GM18519 (cell line): ENCODE measurements around the gene DENND6B.
"Not testable (repeated sequence)": the region's sequence is repeated elsewhere in the genome, so short reads cannot be mapped to it uniquely, and the experiment has no call there.

Experiments used
- ATAC-seq: cut with Tn5 transposase; IDR thresholded peaks from one replicate; pipeline ENCODE4 v1.9.1; 2021; ENCODE audit warnings: mild to moderate bottlenecking, moderate library complexity; ENCODE audit not compliant: unreplicated experiment, low FRiP score

The DENND6B gene

GRCh38 chr22:50339945-50340879, 13.4 kb upstream of the DENND6B start:
- no peak for ATAC-seq

DNA sequence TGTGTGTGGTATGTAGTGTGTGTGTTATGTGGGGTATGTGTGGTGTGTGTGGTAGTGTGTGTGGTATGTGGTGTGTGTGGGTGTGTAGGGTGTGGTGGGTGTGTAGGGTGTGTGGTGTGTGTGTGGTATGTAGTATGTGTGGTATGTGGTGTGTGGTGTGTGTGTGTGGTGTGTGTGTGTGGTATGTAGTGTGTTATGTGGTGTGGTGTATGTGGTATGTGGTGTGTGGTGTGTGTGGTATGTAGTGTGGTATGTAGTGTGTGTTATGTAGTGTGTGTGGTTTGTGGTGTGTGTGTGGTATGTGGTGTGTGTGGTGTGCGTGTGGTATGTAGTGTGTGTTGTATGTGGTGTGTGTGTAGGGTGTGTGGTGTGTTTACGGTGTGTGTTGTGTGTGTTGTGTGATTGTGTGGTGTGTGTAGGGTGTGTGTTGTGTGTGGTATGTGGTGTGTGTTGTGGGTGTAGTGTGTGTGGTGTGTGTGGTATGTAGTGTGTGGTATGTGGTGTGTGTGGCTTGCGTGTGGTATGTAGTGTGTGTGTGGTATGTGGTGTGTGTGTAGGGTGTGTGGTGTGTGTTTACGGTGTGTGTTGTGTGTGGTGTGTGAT, 12.1 kb upstream of the DENND6B start:
- ATAC-seq, result no peak

DNA sequence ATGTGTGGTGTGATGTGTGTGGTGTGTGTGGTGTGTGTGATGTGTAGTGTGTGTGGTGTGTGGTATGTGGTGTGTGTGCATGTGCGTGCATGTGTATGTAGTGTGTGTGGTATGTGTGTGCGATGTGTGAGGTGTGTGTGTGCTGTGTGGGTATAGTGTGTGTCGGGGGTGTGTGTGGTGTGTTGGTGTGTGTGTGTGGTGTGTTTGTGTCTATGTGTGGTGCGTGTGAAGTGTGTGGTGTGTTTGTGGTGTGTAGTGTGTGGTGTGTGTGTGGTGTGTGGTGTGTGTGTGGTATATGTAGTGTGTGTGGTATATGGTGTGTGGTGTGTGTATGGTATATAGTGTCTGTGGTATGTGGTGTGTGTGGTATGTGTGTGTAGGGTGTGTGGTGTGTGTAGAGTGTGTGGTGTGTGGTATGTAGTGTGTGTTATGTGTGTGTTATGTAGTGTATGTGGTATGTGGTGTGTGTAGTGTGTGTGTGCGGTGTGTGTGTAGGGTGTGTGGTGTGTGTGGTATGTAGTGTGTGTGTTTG, 11.3 kb upstream of the DENND6B start:
- ATAC-seq, result no peak

DNA sequence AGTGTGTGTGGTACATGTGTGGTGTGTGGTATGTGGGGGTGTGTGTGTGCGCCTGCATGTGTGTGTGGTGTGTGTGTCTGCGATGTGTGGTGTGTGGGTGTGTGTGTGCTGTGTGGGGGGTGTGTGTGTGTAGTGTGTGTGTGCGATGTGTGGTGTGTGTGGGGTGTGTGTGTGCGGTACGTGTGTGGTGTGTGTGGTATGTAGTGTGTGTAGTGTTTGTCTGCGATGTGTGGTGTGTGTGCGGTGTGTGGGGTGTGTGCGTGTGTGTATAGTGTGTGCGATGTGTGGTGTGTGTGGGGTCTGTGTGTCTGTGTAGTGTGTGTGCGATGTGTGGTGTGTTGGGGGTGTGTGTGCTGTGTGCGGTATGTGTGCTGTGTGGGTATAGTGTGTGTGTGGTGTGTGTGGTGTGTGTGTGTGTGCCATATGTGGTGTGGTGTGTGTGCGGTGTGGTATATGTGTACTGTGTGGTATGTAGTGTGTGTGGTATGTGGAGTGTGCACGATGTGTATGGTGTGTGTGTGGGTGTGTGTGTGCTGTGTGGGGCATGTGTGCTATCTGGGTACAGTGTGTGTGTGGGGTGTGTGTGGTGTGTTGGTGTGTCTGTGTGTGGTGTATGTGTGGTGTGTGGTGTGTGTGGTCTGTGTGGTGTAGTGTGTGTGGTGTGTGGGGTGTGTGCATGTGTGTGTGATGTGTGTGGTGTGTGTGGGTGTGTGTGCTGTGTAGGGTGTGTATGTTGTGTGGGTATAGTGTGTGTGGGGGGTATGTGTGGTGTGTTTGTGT, 10.6 kb upstream of the DENND6B start:
- no peak for ATAC-seq

GRCh38 chr22:50334433-50334832, 7.6 kb upstream of the DENND6B start:
- not testable (repeated sequence) for ATAC-seq

DNA sequence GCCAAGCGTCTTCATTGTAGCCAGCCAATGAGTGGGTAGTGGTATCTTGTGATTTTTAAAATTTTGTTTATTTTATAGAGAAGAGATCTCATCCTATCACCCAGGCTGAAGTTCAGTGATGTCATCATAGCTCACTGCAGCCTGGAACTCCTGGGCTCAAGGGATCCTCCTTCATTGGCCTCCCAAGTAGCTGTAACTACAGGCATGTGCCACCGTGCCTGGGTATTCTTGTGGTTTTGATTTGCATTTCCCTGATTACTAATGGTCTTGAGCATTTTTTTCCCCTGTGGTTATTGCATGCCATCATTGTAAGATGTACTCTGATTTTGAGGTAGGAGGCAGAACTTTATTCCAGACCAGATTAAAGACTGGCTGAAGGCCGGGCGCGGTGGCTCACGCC, 2.4 kb upstream of the DENND6B start:
- no peak for ATAC-seq

DNA sequence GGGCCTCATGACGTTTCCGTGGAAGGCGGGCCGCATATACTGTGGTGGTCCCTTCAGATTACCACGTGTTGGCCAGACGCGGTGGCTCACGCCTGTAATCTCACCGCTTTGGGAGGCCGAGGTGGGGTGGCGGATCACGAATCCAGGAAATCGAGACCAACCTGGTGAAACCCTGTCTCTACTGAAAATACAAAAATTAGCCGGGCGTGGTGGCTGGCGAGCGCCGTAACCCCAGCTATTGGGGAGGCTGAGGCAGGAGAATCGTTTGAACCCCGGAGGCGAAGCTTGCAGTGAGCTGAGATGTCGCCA, 853 bp upstream of the DENND6B start:
- no peak for ATAC-seq

GRCh38 chr22:50326225-50326955, 422 bp downstream of the DENND6B start:
- ATAC-seq, result no peak

DNA sequence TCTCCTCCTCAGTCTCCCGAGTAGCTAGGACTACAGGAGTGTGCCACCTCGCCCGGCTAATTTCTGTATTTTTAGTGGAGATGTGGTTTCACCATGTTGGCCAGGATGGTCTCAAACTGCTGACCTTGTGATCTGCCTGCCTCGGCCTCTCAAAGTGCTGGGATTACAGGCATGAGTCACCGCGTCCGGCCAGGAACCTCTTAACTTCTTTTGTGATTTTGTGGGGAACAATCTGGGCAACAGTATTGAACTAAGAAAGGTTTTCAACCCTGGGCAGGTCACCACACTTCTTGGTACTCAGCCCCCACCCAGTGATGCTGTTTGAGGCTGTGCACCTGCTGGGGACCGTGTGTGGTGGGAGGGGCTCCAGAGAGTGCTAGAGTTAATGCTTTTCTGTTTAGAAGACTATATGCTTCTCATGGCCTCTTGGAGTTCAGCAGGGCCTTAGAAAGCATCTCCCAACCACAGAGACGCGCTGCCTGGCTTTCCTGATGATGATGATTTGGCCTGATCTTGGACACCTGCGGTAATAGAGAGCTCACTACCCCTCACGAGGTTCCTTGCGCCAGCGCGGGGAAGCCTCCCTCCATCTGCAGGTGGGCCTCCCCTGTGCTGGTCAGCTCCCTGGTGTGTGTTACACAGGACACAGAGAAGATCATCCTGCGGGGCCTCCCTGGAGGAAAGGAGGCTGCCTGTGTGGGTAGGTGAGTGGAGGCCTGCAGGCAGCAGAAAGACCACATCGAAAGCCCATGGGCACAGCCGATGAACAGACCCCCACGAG, 1.2 kb downstream of the DENND6B start:
- ATAC-seq, result no peak

DNA sequence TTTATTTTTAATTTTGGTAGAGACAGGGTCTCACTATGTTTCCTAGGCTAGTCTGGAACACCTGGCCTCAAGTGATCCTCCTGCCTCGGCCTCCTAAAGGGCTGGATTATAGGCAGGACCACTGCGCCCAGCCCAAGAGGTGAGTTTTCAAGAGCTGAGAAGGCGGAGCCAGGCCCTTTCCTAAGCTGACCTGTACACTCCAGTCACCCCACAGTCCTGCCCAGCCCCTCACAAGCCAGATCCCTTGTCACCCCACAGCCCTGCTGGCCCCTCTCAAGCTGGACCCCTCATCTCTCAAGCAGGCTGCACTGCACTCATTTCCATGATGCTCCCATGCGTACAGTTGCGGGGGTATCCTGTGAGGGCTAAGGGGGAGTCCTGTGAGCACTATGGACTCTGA, 2.9 kb downstream of the DENND6B start:
- no peak for ATAC-seq

DNA sequence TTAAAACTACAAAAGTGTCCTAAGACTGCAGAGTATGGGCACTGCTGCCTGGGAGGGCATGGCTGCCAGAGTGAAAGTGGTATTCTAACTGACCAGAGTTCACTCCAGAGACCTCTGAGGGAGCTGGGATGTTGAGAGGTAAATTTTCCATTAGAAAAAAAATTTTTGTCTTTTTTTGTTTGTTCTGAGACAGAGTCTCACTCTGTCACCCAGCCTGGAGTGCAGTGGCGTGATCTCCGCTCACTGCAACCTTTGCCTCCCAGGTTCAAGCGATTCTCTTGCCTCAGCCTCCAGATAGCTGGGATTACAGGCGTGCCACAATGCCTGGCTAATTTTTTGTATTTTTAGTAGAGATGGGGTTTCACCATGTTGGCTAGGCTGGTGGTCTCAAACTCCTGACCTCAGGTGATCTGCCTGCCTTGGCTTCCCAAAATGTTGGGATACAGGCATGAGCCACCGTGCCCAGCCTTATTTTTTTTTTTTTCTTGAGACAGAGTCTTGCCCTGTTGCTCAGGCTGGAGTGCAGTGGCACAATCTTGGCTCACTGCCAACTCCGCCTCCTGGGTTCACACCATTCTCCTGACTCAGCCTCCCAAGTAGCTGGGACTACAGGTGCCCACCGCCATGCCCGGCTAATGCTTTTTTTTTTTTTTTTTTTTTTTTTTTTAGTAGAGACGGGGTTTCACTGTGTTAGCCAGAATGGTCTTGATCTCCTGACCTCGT, 4.3 kb downstream of the DENND6B start:
- not testable (repeated sequence) for ATAC-seq

- ATAC-seq, result no peak
Observed at GRCh38 chr22:50320671-50321325, 6.0 kb downstream of the DENND6B start.

- no peak for ATAC-seq
Observed at GRCh38 chr22:50320116-50320515, 6.7 kb downstream of the DENND6B start.

DNA sequence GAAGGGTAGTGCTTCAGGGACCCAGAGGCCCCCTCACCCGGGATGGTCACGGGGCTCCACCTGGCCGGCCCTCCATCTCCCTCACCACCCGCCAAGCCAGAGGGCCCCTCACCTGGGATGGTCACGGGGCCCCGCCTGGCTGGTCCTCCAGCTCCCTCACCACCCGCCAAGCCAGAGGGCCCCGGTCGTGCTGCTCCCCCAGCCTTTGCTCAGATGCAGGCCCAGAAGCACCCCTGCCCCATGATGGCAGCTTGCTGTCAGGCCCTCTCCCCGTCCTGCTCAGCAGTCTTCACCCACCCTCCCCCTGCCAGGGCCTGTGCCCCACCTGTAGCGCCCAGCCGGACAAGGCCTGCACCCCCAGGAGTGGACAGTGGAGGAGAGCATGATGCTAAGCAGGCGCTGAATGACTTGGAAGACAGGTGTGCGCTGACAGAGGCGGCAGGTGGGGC, 7.3 kb downstream of the DENND6B start:
- no peak for ATAC-seq

DNA sequence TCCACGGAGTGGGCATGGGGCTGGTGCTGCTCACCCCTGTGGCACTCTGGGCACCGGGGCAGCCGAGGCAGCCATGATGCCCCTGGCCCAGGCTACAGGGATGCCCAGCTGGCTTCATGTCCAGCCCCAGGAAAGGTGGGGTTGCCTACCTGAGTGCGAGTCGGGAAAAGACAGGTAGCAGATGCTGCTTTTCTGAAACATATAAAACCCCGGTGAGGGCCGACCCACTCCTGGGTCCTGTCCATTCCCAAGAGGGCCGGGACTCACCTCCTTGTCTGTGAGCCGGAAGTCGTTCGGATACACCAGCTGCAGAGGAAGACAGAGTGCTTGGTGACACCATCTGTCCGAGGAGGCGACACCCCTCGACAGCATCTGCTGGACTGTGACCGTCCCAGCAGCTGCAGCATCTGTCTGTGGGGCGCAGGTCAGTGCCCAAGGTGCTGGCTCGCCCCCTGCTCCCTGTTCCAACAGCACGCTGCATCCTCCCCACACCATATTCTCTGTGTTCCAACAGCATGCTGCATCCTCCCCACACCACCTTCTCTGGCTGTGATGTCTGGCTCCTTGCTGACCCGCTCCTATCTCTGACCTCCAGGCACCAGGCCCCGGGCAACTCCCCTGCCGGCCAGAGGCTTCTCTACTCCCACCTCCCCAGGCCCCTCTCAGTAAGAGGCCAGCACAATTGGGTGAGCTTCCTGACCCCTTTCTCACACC, 8.0 kb downstream of the DENND6B start:
- no peak for ATAC-seq

GRCh38 chr22:50318356-50318697, 8.5 kb downstream of the DENND6B start:
- ATAC-seq, result no peak

DNA sequence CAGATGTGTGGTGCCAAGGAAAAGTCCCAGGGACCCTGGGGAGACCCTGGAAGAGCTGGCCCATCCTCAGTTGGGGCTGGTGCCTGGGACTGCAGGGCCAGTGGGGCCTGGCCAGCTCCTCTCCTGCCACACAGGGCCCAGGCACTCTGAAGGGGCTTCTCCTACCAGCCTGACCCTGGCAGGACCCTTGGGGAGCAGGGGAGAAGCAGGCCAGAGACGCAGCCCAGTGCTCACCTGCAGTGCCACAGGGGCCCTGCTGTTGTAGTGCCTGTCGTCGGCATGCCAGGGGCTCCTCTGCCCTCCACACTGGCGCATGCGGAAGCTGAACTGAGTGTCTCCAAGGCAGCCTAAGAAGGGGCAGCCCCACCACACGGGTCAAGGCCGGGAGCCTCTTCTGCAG, 9.1 kb downstream of the DENND6B start:
- ATAC-seq, result no peak

DNA sequence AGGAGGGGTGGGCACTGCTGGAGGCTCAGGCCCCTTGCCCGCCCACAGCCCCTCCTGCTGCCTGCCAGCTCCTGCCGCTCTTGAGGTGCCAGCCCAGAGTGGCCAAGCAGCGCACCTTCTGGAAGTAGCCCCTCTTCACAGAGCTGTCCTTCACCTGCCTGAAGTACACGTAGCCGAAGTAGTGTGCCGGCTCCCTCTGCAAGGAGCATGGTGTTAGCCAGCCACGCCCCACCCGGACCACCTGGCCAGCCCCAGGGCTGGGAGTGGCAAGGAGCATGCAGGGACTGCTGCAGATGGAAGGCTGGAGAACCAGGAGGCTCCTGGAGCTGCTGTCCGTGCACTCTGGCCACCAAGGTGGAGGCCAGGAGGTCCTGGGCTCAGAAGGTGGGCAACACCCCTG, 9.6 kb downstream of the DENND6B start:
- no peak for ATAC-seq
